Activated CD8-positive, alpha-beta memory T cell treated with anti-CD3 and anti-CD28 coated beads for 36 hours (primary cell): ENCODE results near the gene OSBPL2. TPM values are rescaled to one million over a fixed set of nuclear protein-coding genes. Genes with fewer than 3 reads are reported as not detected.

ENCODE experiments used
- CTCF ChIA-PET: fragments of 350-600 bp; sonication (Branson Sonifier 250); formaldehyde crosslinking; loops from one replicate; lab custom pipeline; 2021; ENCODE audit warnings: antibody characterized with exemption; lab: Charles Lee
- POLR2A ChIA-PET: fragments of 350-600 bp; sonication (Branson Sonifier 250); formaldehyde crosslinking; loops from one replicate; lab custom pipeline; 2021; ENCODE audit warnings: antibody characterized with exemption; lab: Charles Lee
- total RNA-seq, 2 experiments: library from RNA; stranded (reverse); gene quantifications; one replicate each; pipeline ENCODE4 v1.2.3, GENCODE V29; 2021

The OSBPL2 gene
- total RNA-seq, 2 experiments from 2014 or later, result 17.9 to 21.2 TPM

DNA sequence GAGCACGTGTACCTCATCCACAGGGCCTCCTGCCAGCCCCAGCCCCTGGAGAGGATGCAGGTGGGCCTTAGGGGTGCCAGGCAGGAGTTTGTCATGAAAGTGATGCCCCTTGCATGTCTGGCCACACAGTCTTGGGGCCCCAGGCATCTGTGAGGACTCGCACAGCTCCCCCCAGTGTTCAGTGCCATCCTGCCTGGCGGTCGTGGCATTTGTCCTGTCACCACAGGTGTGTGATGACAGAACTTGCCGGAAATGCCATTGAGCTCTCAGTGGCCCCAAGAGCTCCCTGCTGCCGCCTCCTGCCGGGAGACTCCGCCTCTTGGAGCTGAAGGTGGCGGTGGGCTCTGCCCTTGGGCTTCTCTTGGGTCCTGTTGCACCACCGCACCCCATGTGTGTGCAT, 33.9 kb downstream of the OSBPL2 start:
- POLR2A ChIA-PET, result no interaction called here
- CTCF ChIA-PET, result no interaction called here

DNA sequence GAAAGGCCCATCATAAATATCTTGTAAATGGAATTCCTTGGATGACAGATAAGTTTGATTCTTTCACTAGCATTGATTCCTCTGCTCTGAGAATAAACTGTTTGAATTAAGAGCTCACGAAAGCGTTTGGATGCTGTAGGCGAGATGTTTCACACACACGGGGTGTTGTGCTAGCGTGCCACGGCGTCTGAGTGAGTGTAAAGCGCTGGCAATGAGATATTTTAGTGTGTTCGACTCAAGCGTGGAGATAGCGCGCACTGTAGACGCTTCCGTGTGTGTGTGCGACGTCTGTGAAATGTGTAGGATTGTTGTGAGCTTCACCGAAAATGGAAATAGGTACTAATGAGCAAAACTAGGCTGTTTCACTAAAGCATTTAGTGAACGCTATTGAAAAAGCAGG, 35.1 kb downstream of the OSBPL2 start:
- ChIA-PET CTCF (no interaction called here), POLR2A (no interaction called here)

DNA sequence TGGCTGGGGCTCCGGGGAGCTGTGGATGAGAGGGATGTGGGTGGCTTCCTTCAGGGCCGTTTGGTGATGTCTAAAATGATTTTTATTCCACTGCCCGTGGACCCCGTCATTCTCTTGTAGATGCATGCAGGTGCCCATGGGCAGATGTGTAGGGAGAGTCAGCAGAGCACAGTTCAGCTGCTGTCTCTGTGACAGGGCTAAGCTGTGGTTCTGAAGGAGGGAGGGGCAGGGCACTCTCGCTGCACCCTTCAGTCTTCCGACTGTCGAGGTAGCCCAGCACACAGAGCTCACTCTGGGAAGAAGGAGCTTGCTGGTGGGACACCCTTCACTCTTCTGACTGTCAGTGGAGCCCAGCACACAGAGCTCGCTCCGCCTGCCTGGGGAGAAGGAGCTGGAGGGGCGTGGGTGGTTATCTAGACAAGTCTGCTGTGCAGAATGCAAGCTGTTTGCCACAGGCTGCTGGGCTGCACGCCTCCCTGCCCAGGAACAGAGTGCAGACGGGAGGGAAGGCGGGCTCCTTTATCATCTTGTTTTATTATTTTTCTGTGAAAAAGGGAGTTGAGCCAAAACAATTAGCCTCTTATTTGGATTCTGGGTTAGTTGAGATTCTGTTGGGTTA, 36.1 kb downstream of the OSBPL2 start:
- ChIA-PET CTCF (no interaction called here), POLR2A (no interaction called here)

DNA sequence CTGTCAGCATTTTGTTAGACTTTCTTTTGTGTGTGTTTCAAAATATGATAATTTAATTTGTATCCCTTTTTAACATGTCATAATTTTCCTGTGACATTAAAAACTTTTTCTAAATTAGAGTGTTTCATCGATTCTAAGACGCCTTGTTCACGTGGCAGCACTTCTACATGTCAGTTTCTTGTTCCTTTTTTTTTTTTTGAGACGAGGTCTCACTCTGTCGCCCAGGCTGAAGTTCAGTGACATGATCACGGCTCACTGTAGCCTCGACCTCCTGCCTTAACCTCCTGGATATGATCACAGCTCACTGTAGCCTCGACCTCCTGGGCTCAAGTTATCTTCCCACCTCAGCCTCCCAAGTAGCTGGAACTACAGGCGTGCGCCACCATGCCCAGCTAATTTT, 36.9 kb downstream of the OSBPL2 start:
- ChIA-PET POLR2A (no interaction called here), CTCF (no interaction called here)

DNA sequence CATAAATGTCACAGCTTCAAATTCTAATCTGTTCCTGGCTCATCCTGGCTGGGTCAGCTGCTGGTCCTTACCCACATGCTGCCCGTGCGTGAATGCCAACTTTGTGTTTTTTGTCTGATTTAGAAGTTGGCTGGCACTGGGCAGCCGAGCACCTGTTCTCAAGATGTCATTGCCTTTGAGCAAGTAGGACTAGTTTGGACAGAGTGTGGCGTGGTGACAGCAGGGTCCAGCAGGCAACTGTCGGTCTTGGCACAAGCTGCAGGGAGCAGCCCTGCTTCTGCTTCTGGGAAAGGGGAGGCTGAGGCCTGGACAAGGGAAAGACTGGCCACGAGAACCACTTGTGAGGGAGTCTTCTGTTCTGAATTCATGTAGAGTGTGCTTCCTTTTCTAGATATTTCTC, 38.1 kb downstream of the OSBPL2 start:
- ChIA-PET CTCF (no interaction called here), POLR2A (no interaction called here)

DNA sequence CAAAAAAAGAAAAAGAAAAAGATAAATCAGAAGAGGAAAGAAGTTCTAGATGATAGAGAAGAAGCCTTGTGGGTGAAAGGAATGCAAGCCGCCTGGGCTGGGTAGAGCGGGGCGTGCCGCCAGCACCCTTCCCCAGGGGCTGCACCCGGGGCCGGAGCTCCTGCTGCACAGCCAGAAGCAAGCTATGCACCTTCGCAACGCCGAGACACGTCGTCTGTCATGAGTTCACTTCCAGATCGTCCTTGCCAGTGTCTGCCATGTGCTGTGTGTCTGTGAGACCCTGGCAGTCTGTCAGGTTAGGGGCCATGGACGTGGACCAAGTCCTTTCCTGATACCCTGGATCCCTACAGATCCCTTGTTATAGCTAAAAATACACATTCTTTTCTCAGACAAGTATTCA, 38.9 kb downstream of the OSBPL2 start:
- ChIA-PET POLR2A (no interaction called here), CTCF (no interaction called here)

DNA sequence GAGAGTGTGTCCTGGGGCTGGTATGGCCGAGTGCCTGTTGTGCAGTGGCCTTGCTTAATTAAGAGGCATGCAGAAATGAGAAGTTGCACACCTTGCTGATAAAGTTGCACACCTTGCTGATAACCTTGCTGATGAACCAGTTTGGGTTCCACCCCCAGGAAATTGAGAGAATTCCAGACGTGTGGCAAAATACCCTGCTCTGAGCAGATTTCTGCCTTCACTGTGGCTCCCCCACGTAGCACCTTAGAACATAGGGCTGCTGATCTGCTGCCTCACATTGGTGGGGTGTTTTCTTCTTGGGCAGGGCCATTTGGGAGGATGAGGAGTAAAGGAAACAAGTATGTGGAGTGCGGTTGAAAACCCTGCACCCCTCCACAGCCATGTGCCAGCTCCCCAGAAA, 42.0 kb downstream of the OSBPL2 start:
- POLR2A ChIA-PET, result no interaction called here
- CTCF ChIA-PET, result no interaction called here

DNA sequence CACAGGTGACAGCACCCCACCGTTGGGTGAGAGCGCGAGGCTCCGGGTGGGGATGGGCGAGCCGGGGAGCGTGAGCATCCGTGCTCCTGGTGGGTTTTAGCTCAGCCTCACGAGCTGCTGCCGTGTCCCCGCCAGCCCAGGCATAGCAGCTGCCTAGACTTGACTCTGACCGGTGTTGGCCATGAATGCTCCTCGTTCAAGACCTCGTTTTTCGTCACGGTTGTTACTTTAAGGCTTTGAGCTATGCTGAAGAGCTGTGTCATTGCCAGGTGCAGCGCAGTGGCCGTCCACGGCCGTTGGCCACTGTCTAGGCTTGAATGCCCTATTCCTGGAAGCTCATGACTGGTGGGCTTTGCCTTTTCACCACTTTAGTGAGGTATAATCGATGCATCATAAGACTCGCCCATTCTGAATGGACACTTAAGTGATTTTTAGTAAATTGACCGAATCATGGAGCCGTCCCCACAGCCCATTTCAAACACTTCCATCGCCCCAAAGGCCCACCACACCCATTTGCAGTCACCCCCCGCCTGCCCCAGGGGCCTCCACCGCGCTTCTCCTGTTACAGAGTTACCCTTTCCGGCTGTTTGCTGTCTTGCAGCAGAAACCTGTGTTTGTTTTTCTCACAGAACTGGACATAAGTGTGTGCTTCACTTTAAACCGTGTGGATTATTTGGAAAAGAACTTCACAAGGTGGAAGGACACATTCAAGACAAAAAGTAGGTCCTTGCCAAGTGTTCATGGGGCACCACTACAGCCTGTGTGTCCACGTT, 43.0 kb downstream of the OSBPL2 start:
- ChIA-PET CTCF (no interaction called here), POLR2A (no interaction called here)

DNA sequence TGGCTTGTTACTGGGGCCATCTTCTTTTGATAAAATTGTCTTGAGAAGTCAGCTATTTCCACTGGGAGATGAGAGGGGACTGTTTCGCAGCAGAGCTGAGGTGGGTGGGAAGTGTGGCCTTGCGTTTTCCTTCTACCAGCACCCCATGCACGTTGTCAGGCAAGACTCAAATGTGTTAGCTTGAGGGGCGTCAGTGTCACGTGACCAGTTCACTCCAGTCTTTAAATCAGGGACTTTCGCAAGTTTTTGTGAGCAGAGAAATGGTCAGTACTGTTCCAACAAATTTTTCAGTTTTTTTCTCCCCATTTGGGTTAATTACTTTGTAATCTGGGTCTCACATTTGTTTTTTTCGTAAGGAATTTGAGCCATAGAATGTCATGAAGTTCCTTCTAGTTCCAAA, 43.8 kb downstream of the OSBPL2 start:
- CTCF ChIA-PET, result no interaction called here
- POLR2A ChIA-PET, result no interaction called here

DNA sequence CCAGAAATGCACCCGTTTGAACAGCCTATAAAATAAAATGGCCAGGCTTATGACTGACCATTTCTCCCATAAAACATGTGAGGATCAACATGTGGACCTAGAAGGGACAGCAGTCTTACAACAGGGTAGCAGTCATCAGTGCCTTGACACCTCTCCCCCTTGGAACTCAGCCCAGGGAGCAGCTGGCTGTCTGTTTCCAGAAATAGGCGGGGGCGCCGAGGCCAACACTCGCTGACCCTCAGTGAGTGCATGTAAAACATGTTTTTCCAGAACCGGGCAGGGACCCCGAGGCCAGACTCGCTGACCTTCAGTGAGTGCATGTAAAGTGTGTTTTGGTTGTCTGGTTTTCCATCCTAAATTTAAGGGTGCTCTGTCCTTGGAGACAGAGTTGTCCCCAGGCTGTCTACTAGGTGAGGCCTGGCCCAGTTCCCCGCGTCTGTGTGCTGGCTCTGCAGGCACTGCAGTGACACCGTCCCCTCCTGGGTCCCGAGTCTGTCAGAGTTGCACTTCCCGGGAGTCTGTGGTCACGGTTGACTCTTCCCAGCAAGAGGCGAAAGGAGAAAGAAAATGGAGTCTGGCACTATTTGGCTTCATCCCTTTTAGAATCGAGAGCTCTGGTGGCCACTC, 44.7 kb downstream of the OSBPL2 start:
- POLR2A ChIA-PET, result no interaction called here
- CTCF ChIA-PET, result interaction anchor here (1.0 kb wide), 1 partner anchor 100 kb away, joined by 3 read pairs; no protein-coding TSS in a partner anchor

DNA sequence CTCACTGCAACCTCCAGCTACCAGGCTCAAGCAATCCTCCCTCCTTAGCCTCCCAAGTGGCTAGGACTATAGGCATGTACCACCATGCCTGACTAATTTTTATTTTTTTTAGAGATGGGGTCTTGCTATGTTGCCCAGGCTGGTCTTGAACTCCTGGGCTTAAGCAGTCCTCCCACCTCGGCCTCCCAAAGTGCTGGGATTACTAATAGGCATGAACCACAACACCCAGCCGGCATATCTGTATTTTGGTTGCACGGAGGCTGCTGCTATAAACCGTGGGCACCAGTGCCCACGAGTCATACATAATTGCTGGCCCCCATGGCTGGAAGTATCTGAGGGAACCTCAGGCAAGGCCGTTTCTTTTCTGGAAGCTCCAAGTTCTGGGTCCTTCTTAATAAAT, 46.1 kb downstream of the OSBPL2 start:
- ChIA-PET POLR2A (no interaction called here), CTCF (no interaction called here)

DNA sequence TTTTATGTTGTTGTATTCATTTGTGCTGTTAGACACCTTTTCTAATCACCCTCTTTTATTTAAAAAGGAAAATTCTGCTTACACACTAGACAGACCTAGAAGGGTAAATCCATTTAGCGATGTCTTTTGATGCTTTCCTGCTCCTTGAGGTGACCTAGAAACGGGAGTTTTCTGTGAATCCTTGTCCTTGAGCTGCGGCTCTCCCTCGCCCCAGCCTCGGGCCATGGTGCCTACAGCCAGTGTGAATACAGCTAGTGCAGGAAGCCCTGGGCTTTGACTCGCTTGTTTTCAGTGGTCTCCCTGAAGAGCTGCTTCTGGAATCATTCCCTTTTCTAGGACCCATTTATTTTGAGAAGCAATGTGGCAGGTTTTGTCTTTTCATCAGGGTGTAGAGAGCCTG, 46.8 kb downstream of the OSBPL2 start:
- POLR2A ChIA-PET, result no interaction called here
- CTCF ChIA-PET, result no interaction called here

DNA sequence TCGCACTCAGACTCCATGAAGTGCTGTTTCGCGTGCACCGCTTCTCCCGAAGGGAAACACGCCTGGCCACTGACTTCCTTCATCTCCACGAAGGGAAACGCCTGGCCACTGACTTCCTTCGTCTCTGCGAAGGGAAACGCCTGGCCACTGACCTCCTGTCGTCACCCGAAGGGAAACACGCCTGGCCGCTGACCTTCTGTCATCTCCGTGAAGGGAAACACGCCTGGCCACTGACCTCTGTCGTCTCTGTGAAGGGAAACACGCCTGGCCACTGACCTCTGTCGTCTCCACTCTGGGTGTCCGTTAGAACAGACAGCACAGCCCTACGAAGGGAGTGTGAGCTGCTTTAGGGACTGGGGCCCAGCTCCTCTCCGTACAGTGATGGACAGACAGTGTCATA, 47.4 kb downstream of the OSBPL2 start:
- ChIA-PET POLR2A (no interaction called here), CTCF (no interaction called here)

DNA sequence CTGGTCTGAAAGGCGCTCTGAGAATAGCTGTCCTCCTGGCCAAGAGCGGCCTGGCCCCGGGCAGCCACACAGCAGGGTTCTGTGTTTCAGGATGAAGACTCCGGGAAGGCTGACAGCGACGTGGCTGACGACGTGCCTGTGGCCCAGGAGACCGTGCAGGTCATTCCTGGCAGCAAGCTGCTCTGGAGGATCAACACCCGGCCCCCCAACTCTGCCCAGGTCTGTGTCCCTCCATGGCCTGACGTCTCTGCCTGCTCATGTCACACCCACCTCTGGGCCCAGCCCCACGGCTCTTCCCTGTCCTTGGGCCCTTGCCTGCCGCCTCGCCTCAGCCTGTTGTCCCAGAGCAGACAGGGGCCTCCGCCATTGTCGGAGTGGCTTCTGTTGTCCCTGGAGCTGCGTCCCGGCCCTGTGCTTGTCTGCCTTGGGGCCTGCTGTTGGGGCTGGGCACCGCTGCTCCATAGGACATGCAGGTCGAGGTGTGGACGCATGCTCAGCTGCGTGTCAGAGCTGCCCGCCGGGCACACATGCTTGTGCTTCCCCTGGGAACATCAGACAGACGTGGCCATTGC, 48.3 kb downstream of the OSBPL2 start:
- ChIA-PET CTCF (no interaction called here), POLR2A (no interaction called here)

DNA sequence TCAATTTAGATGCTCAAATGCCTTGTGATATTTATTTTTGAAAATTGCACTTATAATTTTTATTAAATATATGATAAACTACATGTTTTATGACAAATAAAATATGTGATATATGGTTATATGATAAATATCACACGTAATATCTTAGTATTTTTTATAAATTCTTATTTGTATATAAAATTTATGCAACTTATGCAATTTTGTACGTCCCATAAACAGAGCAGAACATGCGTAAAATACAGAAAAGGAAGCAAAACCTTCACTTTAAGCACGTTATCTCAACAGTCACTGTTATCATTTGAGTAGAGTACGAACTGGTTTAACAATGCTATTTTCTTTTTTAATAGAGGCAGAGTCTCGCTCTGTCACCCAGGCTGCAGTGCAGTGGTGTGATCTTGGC, 48.8 kb downstream of the OSBPL2 start:
- CTCF ChIA-PET, result no interaction called here
- POLR2A ChIA-PET, result no interaction called here

DNA sequence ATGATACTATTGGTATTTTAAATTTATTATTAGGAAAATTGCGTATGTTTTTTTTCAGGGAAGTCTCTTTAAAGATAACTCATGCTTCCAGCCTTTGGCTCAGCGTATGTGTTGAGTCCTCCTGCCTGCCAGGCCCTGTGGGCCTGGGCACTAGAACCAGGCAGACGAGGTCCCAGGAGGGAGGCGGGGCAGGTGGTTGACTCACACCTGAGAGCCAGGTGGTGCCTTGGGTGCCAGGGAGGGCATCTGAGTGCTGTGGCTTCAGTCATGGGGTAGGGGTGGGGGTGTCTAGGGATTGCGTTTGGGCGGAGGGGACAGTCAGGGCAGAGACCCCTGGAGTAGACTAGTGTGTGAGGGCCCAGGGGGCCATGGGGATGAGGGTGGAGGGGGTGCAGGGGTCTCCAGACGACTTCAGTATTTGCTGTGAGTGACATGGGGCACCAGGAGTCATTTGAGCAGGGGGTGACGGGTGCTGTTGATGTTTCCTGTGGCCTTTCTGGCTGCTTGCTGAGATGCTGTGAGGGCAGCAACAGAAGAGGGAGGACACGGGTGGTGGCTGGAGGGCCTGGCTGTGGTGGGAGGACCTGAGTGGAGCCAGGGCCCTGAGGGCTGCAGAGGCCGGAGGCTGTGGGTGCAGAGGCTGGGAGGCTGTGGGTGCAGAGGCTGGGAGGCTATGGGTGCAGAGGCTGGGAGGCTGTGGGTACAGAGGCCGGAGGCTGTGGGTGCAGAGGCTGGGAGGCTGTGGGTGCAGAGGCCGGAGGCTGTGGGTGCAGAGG, 49.6 kb downstream of the OSBPL2 start:
- ChIA-PET POLR2A (no interaction called here), CTCF (no interaction called here)

DNA sequence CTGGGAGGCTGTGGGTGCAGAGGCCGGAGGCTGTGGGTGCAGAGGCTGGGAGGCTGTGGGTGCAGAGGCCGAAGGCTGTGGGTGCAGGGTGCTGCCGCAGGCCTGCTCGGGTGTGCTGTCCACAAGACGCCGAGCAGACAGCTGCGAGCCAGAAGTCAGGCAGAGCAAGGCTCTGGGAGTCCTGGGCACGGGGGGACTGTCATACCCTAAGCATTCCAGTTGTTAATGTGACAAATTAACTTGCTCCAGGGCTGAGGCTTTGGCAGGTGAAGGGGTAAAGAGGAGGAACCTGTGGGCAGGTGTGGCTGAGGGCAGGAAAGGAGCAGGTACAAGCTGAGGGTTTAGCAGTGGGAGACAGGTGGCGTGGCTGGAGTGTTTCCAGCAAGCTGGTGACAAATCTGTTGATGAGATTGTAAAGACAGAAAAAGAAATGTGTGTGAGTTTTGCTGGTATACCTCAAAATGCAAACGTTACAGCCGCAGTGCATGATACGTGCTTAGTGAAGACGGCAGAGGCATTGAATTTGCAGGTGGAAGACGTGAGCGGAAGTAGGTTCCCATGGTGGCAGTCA, 50.3 kb downstream of the OSBPL2 start:
- POLR2A ChIA-PET, result no interaction called here
- CTCF ChIA-PET, result no interaction called here

DNA sequence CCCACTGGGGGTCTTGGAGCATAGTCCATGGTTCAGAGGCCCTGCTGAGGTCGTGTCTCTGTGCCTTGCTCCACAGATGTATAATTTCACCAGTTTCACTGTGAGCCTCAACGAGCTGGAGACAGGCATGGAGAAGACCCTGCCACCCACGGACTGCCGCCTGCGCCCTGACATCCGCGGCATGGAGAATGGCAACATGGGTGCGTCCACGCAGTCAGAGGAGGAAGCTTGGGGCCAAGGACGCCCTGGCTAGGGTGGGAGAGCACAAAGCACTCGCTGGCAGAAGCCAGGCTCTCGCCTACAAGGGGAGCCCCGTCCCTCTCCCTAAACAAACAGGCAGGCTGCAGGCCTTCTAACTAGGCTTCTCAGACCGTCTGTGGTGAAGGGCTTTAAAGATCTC, 50.8 kb downstream of the OSBPL2 start:
- ChIA-PET CTCF (no interaction called here), POLR2A (no interaction called here)

DNA sequence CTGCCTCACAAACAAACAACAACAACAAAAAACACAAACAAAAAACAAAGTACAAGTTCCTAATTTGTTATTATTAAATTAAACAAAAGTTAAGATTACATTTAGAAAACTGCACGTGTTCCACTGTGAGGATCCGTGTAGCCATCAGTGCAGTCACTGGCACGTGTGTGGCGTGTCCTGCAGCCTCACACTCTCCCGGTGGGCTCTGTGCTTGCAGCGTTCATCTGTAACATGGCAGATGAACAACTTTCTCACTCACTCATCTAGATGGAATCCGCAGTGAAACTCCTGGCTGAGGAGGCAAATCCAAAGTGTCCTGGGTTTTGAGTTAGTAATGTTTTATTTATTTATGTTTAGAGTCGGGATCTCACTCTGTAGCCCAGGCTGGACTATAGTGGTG, 51.6 kb downstream of the OSBPL2 start:
- CTCF ChIA-PET, result no interaction called here
- POLR2A ChIA-PET, result no interaction called here
